ENCODE measurements around the gene GOSR1.

Gene GOSR1

DNA sequence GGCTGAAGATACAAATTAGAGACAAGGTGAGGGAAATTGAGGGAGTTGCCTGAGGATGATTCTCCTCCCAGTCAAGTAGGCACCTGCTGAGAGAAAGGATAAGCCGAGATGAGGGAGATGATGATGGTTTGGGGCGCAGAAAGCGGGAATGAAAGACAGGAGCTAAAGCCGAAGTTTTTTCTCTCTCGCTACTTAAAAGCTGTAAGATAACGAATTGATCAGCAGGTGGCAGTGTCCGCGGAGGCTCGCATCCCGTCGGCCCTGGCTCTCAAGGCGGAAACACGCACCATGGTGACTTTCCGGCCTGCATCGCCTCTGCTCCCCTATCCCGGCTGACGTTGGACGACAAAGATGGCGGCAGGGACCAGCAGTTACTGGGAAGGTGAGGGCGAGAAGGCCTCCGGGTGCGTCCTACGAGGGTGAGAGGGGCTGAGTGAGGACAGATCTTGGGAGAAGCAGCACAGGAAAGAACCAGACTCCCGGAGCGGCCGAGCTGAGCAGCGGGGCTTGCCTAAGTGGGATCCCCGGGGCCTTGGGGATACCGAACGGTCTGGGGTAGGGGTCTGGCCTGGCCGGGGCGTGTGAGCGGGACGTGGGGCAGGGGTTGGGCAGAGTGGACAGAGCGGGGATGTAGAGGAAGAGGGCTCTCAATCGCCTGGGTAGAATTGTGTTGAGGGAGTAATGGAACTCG is at the start of gene GOSR1 (continued):
- TF ChIP-seq ZNF549 (tag by site-specific recombination; IDR thresholded peaks at IDR 0.05): no peak
- TF ChIP-seq ZNF416 (tag by site-specific recombination; IDR thresholded peaks at IDR 0.05): no peak
- peak; percentile 89 for TF ChIP-seq ZNF223 (tag by site-specific recombination; IDR thresholded peaks at IDR 0.05)
- TF ChIP-seq PRDM1 (tag by site-specific recombination; IDR thresholded peaks at IDR 0.05): peak; percentile 95
- TF ChIP-seq, protein P1, sequence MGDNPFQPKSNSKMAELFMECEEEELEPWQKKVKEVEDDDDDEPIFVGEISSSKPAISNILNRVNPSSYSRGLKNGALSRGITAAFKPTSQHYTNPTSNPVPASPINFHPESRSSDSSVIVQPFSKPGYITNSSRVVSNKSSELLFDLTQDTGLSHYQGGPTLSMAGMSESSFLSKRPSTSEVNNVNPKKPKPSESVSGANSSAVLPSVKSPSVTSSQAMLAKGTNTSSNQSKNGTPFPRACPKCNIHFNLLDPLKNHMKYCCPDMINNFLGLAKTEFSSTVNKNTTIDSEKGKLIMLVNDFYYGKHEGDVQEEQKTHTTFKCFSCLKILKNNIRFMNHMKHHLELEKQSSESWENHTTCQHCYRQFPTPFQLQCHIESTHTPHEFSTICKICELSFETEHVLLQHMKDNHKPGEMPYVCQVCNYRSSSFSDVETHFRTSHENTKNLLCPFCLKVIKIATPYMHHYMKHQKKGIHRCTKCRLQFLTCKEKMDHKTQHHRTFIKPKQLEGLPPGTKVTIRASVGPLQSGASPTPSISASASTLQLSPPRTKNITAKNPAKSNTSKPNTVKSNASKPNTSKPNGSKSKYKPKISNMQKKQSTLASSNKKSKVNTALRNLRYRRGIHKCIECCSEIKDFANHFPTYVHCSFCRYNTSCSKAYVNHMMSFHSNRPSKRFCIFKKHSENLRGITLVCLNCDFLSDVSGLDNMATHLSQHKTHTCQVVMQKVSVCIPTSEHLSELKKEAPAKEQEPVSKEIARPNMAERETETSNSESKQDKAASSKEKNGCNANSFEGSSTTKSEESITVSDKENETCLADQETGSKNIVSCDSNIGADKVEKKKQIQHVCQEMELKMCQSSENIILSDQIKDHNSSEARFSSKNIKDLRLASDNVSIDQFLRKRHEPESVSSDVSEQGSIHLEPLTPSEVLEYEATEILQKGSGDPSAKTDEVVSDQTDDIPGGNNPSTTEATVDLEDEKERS (tag by site-specific recombination; IDR thresholded peaks at IDR 0.05): 0 out of 2 replicates have a peak, but pooled peaks have one; percentile 7
- no peak for TF ChIP-seq ZNF426 (tag by site-specific recombination; IDR thresholded peaks at IDR 0.05)
- no peak for TF ChIP-seq ZNF133 (tag by site-specific recombination; IDR thresholded peaks at IDR 0.05)
- peak; percentile 94 for TF ChIP-seq ZNF660 (tag by site-specific recombination; IDR thresholded peaks at IDR 0.05)
- peak; percentile 97 for TF ChIP-seq YY2 (tag by site-specific recombination; IDR thresholded peaks at IDR 0.05)
- TF ChIP-seq GLIS1 (tag by site-specific recombination; IDR thresholded peaks at IDR 0.05): no peak
- TF ChIP-seq ZNF18 (tag by site-specific recombination; IDR thresholded peaks at IDR 0.05): 0 out of 2 replicates have a peak, but pooled peaks have one; percentile 35
- peak; percentile 92 for TF ChIP-seq ZFP37 (tag by site-specific recombination; IDR thresholded peaks at IDR 0.05)
- TF ChIP-seq ZNF521 (tag by site-specific recombination; IDR thresholded peaks at IDR 0.05): no peak
- TF ChIP-seq, protein P2, sequence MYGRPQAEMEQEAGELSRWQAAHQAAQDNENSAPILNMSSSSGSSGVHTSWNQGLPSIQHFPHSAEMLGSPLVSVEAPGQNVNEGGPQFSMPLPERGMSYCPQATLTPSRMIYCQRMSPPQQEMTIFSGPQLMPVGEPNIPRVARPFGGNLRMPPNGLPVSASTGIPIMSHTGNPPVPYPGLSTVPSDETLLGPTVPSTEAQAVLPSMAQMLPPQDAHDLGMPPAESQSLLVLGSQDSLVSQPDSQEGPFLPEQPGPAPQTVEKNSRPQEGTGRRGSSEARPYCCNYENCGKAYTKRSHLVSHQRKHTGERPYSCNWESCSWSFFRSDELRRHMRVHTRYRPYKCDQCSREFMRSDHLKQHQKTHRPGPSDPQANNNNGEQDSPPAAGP (tag by site-specific recombination; IDR thresholded peaks at IDR 0.05): peak; percentile 84
- 0 out of 2 replicates have a peak, but pooled peaks have one; percentile 11 for TF ChIP-seq ZBTB1 (tag by site-specific recombination; IDR thresholded peaks at IDR 0.05)
- peak; percentile 80 for TF ChIP-seq ZNF324 (tag by site-specific recombination; IDR thresholded peaks at IDR 0.05)
- no peak for TF ChIP-seq ZNF510 (tag by site-specific recombination; IDR thresholded peaks at IDR 0.05; ENCODE audit: insufficient replicate concordance)
- TF ChIP-seq ZBTB6 (tag by site-specific recombination; IDR thresholded peaks at IDR 0.05): no peak
- no peak for TF ChIP-seq ZNF211 (tag by site-specific recombination; IDR thresholded peaks at IDR 0.05; ENCODE audit: low read depth)
- no peak for TF ChIP-seq ZNF791 (tag by site-specific recombination; IDR thresholded peaks at IDR 0.05)
- TF ChIP-seq ZNF311 (tag by site-specific recombination; IDR thresholded peaks at IDR 0.05; ENCODE audit: borderline replicate concordance): no peak
- TF ChIP-seq ZBTB48 (tag by site-specific recombination; IDR thresholded peaks at IDR 0.05): peak; percentile 98
- TF ChIP-seq AEBP2 (tag by site-specific recombination; IDR thresholded peaks at IDR 0.05; ENCODE audit: borderline replicate concordance): no peak
- TF ChIP-seq CTCF (tag by site-specific recombination; IDR thresholded peaks at IDR 0.05): peak; percentile 95
- TF ChIP-seq ZNF16 (tag by site-specific recombination; IDR thresholded peaks at IDR 0.05; ENCODE audit: low read depth): no peak
- TF ChIP-seq ZNF248 (tag by site-specific recombination; IDR thresholded peaks at IDR 0.05): no peak
- no peak for TF ChIP-seq ZNF585B (tag by site-specific recombination; IDR thresholded peaks at IDR 0.05)
- TF ChIP-seq, protein P3, sequence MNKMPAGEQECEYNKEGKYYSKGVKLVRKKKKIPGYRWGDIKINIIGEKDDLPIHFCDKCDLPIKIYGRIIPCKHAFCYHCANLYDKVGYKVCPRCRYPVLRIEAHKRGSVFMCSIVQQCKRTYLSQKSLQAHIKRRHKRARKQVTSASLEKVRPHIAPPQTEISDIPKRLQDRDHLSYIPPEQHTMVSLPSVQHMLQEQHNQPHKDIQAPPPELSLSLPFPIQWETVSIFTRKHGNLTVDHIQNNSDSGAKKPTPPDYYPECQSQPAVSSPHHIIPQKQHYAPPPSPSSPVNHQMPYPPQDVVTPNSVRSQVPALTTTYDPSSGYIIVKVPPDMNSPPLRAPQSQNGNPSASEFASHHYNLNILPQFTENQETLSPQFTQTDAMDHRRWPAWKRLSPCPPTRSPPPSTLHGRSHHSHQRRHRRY (tag by site-specific recombination; IDR thresholded peaks at IDR 0.05): no peak

Data from HEK293 (cell line).